Urinary bladder (tissue), 4 donors: ENCODE results near the gene SOWAHB. TPM values are rescaled to one million over a fixed set of nuclear protein-coding genes. Genes with fewer than 3 reads are reported as not detected.

Source experiments
- DNase-seq: peaks from one replicate; pipeline ENCODE4 v3.0.0-alpha.2; 2015; ENCODE audit errors: extremely low spot score
- H3K27ac ChIP-seq: one replicate; pipeline ENCODE4 v1.5.1; 2013; ENCODE audit warnings: low read depth, mild to moderate bottlenecking, moderate library complexity
- H3K36me3 ChIP-seq: one replicate; pipeline ENCODE4 v1.6.1; 2013; ENCODE audit warnings: mild to moderate bottlenecking, moderate library complexity; ENCODE audit not compliant: insufficient read depth
- H3K4me1 ChIP-seq: one replicate; pipeline ENCODE4 v1.6.1; 2013; ENCODE audit warnings: mild to moderate bottlenecking, moderate library complexity; ENCODE audit not compliant: insufficient read depth
- H3K4me3 ChIP-seq: one replicate; pipeline ENCODE4 v1.5.1; 2013; ENCODE audit warnings: low read depth, low read length
- WGBS: extraction: QIAGEN DNeasy Blood & Tissue Kit; methylation state at CpG from one replicate; pipeline ENCODE4 v1.1.7; 2013; 5-methylcytosine and 5-hydroxymethylcytosine counted together
- polyA plus RNA-seq: library from polyadenylated mRNA; stranded (reverse); fragments of 200-250 nt; gene quantifications from one replicate; pipeline ENCODE4 v1.2.3, GENCODE V29; 2013
- total RNA-seq: library from RNA; depleted of rRNA; stranded (reverse); fragments of >200 nt; gene quantifications from one replicate; pipeline ENCODE4 v1.2.3, GENCODE V29; 2014
- donor health status: healthy with polysubstance abuse.
- donor health status: healthy.

Gene SOWAHB
- total RNA-seq (3.9 TPM), polyA plus RNA-seq (1.0 TPM)

- no peak within 1 kb of the TSS for H3K27ac ChIP-seq
- H3K4me1 ChIP-seq, result no peaks in the 10 kb centered on the region
- no peak for DNase-seq
- H3K4me3 ChIP-seq, result peak within 1 kb of the TSS; percentile 42
- H3K36me3 ChIP-seq, result no peaks in the 10 kb centered on the region
- 2% methylated on average over 76 of the region's 76 CpGs for WGBS
These were observed at the start of gene SOWAHB for GRCh38 chr4:76897536-76898384. TSS of gene SOWAHB (minus strand) at chr4:76898144. CDS start at chr4:76897849, 295 bp downstream.

GRCh38 chr4:76947369-76947768 lies 49.4 kb upstream of the SOWAHB start:
- Histone ChIP-seq H3K4me3 (no peak overlapping the region), H3K27ac (no peak overlapping the region), H3K36me3 (no peaks in the 10 kb centered on the region), H3K4me1 (no peaks in the 10 kb centered on the region)
- no peak for DNase-seq
- WGBS, result 73% methylated on average over 2 of the region's 2 CpGs

GRCh38 chr4:76943790-76944189 lies 45.8 kb upstream of the SOWAHB start:
- no peaks in the 10 kb centered on the region for H3K36me3 ChIP-seq
- H3K27ac ChIP-seq, result no peak overlapping the region
- no peak for DNase-seq
- 84% methylated on average over 1 of the region's 1 CpG for WGBS
- H3K4me1 ChIP-seq, result no peaks in the 10 kb centered on the region
- no peak overlapping the region for H3K4me3 ChIP-seq

GRCh38 chr4:76943129-76943620 lies 45.2 kb upstream of the SOWAHB start:
- DNase-seq, result no peak
- no peaks in the 10 kb centered on the region for H3K4me1 ChIP-seq
- 72% methylated on average over 6 of the region's 6 CpGs for WGBS
- H3K4me3 ChIP-seq, result no peak overlapping the region
- H3K27ac ChIP-seq, result no peak overlapping the region
- H3K36me3 ChIP-seq, result no peaks in the 10 kb centered on the region

GRCh38 chr4:76939184-76939583 lies 41.2 kb upstream of the SOWAHB start:
- H3K4me1 ChIP-seq, result no peaks in the 10 kb centered on the region
- no peak overlapping the region for H3K4me3 ChIP-seq
- H3K27ac ChIP-seq, result no peak overlapping the region
- no peak for DNase-seq
- WGBS, result 86% methylated on average over 2 of the region's 2 CpGs
- no peaks in the 10 kb centered on the region for H3K36me3 ChIP-seq

- 85% methylated on average over 7 of the region's 7 CpGs for WGBS
- no peaks in the 10 kb centered on the region for H3K4me1 ChIP-seq
- no peak overlapping the region for H3K27ac ChIP-seq
- no peak for DNase-seq
- no peak overlapping the region for H3K4me3 ChIP-seq
- H3K36me3 ChIP-seq, result no peaks in the 10 kb centered on the region
These were observed 33.8 kb upstream of the SOWAHB start for GRCh38 chr4:76931576-76932276.

GRCh38 chr4:76931087-76931486 lies 33.1 kb upstream of the SOWAHB start:
- H3K27ac ChIP-seq, result no peak overlapping the region
- H3K4me3 ChIP-seq, result no peak overlapping the region
- no peak for DNase-seq
- H3K36me3 ChIP-seq, result no peaks in the 10 kb centered on the region
- no peaks in the 10 kb centered on the region for H3K4me1 ChIP-seq

GRCh38 chr4:76930685-76931084 lies 32.7 kb upstream of the SOWAHB start:
- Histone ChIP-seq H3K4me3 (no peak overlapping the region), H3K4me1 (no peaks in the 10 kb centered on the region), H3K27ac (no peak overlapping the region), H3K36me3 (no peaks in the 10 kb centered on the region)
- no peak for DNase-seq
- 71% methylated on average over 2 of the region's 2 CpGs for WGBS

- no peaks in the 10 kb centered on the region for H3K4me1 ChIP-seq
- WGBS, result 92% methylated on average over 6 of the region's 6 CpGs
- DNase-seq, result no peak
These were observed 28.9 kb upstream of the SOWAHB start for GRCh38 chr4:76926841-76927240.

GRCh38 chr4:76923619-76924357 lies 25.8 kb upstream of the SOWAHB start:
- DNase-seq, result no peak
- 96% methylated on average over 5 of the region's 5 CpGs for WGBS
- H3K36me3 ChIP-seq, result no peaks in the 10 kb centered on the region
- no peak overlapping the region for H3K27ac ChIP-seq
- no peaks in the 10 kb centered on the region for H3K4me1 ChIP-seq
- no peak overlapping the region for H3K4me3 ChIP-seq

More at GRCh38 chr4:76926841-76927240, 28.9 kb upstream of the SOWAHB start:
- Histone ChIP-seq H3K4me3 (no peak overlapping the region), H3K36me3 (no peaks in the 10 kb centered on the region), H3K27ac (no peak overlapping the region)

GRCh38 chr4:76920715-76921114 lies 22.8 kb upstream of the SOWAHB start:
- Histone ChIP-seq H3K4me1 (no peaks in the 10 kb centered on the region), H3K36me3 (no peaks in the 10 kb centered on the region), H3K4me3 (no peak overlapping the region), H3K27ac (no peak overlapping the region)
- no peak for DNase-seq

- 95% methylated on average over 1 of the region's 1 CpG for WGBS
- no peak for DNase-seq
- H3K4me1 ChIP-seq, result no peaks in the 10 kb centered on the region
These were observed 11.8 kb upstream of the SOWAHB start for GRCh38 chr4:76909711-76910110.

GRCh38 chr4:76905521-76905920 lies 7.6 kb upstream of the SOWAHB start:
- no peak for DNase-seq
- Histone ChIP-seq H3K36me3 (no peaks in the 10 kb centered on the region), H3K27ac (no peak overlapping the region), H3K4me1 (no peaks in the 10 kb centered on the region), H3K4me3 (no peak overlapping the region)
- WGBS, result 26% methylated on average over 1 of the region's 1 CpG

More at GRCh38 chr4:76909711-76910110, 11.8 kb upstream of the SOWAHB start:
- no peak overlapping the region for H3K4me3 ChIP-seq
- H3K36me3 ChIP-seq, result no peaks in the 10 kb centered on the region
- no peak overlapping the region for H3K27ac ChIP-seq
